ENCODE data around the gene ZC3H12A. TPM values are rescaled to one million over a fixed set of nuclear protein-coding genes. Genes with fewer than 3 reads are reported as not detected.
A peak's percentile ranks its signal among the peaks of the same experiment; 100 is the strongest.

Gene ZC3H12A
- 4.2 TPM for total RNA-seq
- polyA plus RNA-seq: 10.9 TPM

DNA sequence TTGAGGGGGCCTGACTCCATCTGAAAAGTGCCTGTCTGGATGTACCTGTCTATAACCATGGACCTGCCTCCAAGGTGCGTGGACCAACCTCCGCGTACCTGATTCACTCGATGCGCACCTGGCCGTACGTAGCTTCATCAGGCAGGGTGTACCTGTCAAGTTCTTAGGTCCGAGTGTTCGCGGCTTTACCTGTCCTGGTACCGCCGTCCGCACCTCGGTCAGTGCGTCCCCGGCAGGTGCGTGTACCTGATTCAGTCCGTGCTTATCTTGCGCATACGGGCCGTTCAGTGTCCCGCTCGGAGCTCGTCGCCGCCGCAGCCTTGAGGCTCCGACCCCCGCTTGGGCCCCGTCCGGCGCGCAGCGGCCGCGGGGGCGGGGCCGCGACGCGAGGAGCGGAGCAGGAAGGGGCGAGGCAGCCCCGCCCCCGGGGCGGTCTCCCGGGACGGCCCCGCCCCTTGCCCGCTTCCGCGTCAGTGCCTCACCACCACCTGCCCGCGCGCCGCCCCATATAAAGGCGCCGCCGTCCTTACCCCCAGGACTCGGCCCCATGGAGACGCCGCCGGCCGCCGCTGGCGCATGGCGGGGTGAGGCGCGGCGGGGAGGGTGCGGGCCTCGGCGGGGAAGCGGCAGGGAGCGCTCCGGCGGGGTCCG lies at the start of gene ZC3H12A:
ZC3H12A (plus strand) TSS at position 535 of the 651 bp plus-strand sequence. CDS start 917 bp downstream, outside the sequence.
- H3K4me3 ChIP-seq (ENCODE audit: low read depth, low read length): peak within 1 kb of the TSS; percentile 77
- no peaks in the 10 kb centered on the region for H3K36me3 ChIP-seq (ENCODE audit: insufficient read depth)
- peak; percentile 47 for DNase-seq (ENCODE audit: extremely low spot score)
- WGBS: under 1% methylated on average over 78 of the region's 78 CpGs
- H3K27ac ChIP-seq (ENCODE audit: low read depth): peak within 1 kb of the TSS; percentile 90
- H3K4me1 ChIP-seq (ENCODE audit: insufficient read depth): no peaks in the 10 kb centered on the region

DNA sequence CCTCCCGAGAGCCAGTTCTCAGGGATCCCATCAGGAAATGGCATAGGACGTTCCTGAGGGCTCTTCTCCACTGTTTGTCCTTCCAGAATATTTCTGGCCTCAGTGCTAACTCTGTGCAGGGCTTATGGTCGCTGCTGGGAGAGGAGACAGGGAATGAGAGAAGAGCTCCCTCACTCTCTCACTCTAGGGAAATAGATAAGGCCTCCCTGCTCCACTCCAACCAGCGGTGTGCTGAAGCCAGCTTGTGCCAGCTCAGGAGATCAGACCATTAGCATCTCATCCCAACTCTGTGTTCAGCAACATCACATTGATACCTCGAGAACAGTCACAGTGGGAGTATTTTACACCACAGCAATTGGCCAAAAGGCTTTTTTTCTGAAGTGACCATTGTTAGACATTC lies 49.2 kb upstream of the ZC3H12A start:
- no peak overlapping the region for H3K27ac ChIP-seq (ENCODE audit: low read depth)
- no peaks in the 10 kb centered on the region for H3K36me3 ChIP-seq (ENCODE audit: insufficient read depth)
- H3K4me1 ChIP-seq (ENCODE audit: insufficient read depth): no peaks in the 10 kb centered on the region
- H3K4me3 ChIP-seq (ENCODE audit: low read depth, low read length): no peak overlapping the region
- WGBS: 43% methylated on average over 5 of the region's 5 CpGs
- DNase-seq (ENCODE audit: extremely low spot score): no peak

DNA sequence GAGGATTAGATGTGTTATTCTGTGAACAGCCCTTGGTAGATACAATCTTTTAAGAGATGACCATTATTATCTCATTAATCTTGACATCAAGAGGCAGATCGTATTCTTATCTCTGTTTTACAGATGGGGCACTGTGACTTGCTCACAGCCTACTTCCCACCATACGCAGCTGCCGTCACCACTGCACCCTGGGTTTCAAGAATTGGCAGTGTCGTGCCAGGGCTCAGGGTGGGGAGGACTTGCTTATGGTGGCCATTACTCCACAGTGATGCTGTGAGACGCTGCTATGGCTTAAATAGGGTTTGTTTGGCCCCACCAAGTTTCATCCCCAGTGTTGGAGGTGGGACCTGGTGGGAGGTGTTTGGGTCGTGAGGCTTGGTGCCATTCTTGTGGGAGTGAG lies 45.4 kb upstream of the ZC3H12A start:
- Histone ChIP-seq H3K36me3 (ENCODE audit: insufficient read depth) (no peaks in the 10 kb centered on the region), H3K4me1 (ENCODE audit: insufficient read depth) (no peaks in the 10 kb centered on the region), H3K27ac (ENCODE audit: low read depth) (no peak overlapping the region), H3K4me3 (ENCODE audit: low read depth, low read length) (no peak overlapping the region)
- DNase-seq (ENCODE audit: extremely low spot score): no peak
- 48% methylated on average over 6 of the region's 6 CpGs for WGBS

DNA sequence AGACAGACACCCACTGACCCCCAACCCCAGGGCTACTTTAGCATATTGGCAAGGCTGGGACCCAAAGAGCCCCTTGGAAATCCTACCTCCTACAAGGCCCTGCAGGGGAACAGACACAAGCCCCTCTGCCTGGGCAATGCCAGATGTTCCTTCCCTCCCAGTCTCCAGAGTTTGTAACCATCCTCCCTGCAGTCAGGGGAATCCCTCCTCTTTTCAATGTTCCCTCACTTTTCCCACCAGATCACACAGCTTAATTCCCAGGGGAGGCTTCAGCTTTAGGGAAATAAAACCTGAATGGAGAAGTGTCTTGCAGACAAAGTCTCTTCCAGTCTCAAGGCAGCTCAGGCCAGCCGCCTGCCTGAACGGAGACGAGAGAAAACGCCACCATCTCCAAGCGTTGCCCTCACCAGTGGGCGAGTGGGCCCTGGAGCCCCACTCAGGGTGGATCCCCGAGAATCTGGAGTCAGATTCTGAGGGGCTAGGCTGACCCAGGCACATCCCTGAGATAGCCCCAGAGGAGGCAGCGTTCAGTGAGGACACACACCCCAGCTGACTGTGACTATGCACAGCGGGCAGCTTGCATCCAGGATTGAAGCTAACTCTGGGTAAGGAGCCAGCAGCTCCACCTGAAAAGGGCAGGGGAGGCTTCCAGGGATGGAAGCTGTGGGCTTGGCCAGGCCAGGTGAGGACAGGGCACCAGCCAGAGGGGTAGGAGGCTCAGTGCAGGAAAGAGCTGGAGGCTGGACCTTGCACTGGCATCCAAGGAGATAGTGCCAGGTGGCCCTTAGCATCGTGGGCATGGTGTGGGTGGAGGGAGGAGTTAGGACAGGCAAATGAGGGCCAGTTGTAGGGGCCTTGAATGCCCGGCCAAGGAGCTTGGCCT lies 44.0 kb upstream of the ZC3H12A start:
- no peaks in the 10 kb centered on the region for H3K36me3 ChIP-seq (ENCODE audit: insufficient read depth)
- H3K4me3 ChIP-seq (ENCODE audit: low read depth, low read length): no peak overlapping the region
- no peaks in the 10 kb centered on the region for H3K4me1 ChIP-seq (ENCODE audit: insufficient read depth)
- whole genome bisulfite sequencing: 69% methylated on average over 11 of the region's 11 CpGs
- no peak for DNase-seq (ENCODE audit: extremely low spot score)
- H3K27ac ChIP-seq (ENCODE audit: low read depth): no peak overlapping the region

DNA sequence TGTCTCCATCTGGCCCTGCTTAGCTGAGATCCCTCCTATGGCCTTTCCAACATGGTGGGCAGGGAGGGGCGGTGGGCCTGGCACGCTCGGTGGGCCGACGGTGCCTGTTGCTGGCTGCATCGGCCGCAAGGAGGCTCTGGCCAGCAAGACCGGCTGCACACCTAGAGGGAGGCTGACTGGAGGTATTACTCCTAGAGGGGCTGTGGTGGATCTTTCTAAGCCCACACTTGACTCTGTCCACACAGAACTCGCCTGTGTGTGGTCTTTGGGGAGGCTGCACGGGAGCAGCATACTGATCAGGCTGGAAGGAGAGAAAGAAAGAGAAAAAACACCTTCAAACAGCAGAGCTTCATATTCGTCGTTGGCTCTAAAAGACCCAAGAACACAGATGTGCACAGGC lies 41.7 kb upstream of the ZC3H12A start:
- Histone ChIP-seq H3K4me3 (ENCODE audit: low read depth, low read length) (no peak overlapping the region), H3K4me1 (ENCODE audit: insufficient read depth) (no peaks in the 10 kb centered on the region), H3K36me3 (ENCODE audit: insufficient read depth) (no peaks in the 10 kb centered on the region), H3K27ac (ENCODE audit: low read depth) (no peak overlapping the region)
- DNase-seq (ENCODE audit: extremely low spot score): no peak
- WGBS: 59% methylated on average over 12 of the region's 12 CpGs

DNA sequence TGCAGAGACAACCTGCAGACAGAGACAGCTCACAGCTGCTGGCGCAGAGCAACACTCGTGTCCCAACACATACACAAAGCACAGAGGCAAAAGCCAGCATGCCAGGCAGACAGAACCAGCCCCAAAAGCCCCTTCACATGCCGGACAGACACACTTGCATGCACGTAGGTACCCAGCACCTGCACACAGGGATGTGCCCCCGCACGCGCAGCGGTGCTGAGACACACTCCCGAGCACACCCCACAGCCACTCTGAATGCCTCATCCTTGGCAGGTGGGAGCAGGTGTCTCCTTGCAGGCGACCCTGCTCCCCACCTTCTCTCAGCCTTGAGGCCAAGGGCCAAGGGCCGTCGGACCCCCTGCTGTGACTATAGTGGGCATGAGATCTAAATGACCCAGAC lies 41.2 kb upstream of the ZC3H12A start:
- Histone ChIP-seq H3K27ac (ENCODE audit: low read depth) (no peak overlapping the region), H3K4me1 (ENCODE audit: insufficient read depth) (no peaks in the 10 kb centered on the region), H3K36me3 (ENCODE audit: insufficient read depth) (no peaks in the 10 kb centered on the region), H3K4me3 (ENCODE audit: low read depth, low read length) (no peak overlapping the region)
- WGBS: 77% methylated on average over 12 of the region's 12 CpGs
- no peak for DNase-seq (ENCODE audit: extremely low spot score)

DNA sequence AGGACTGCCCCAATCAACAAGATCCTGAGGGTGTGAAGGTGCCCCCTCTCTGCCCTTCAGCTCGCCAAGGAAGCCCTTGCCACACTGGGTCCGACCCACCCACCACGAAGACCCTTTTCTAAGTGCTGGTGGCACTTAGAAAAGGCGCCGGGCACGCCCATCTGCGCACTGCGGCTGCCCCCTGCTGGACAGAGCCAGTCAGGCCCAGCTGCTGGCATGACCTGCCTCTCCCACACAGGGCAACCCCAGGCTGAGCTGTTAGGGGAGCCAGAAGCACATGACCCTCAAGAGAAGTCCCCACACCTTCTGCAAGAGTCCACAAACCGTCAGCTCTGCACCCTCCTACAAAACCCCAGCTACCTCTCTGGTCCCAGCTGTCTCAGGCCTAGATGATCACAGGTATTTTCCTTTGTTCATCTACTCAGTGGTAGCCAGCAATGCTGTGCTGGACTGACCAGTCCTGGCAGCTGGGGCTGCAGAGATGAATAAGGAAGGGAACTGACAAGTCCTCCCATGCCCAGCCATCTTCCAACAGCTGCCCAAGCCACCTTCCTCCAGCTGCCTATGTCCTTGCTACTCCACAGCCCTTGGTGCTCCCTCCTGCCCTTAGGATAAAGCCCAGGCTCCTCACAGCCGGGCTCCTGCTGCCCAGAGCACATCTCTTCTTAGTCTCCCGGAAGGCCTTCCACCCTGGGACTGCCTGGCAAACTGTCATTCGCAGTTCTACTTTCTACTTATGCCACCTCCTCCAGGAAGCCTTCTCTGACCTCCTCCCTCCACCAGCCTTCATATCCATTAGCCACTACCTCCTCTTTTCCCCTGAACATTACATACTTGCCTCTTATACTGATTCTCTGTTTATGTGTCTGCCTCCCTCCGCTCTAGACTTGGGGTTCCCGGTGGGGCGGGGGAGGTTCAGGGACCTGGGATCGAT lies 39.8 kb upstream of the ZC3H12A start:
- DNase-seq (ENCODE audit: extremely low spot score): no peak
- Histone ChIP-seq H3K4me3 (ENCODE audit: low read depth, low read length) (no peak overlapping the region), H3K4me1 (ENCODE audit: insufficient read depth) (no peaks in the 10 kb centered on the region), H3K36me3 (ENCODE audit: insufficient read depth) (no peaks in the 10 kb centered on the region), H3K27ac (ENCODE audit: low read depth) (no peak overlapping the region)
- 29% methylated on average over 16 of the region's 16 CpGs for WGBS

DNA sequence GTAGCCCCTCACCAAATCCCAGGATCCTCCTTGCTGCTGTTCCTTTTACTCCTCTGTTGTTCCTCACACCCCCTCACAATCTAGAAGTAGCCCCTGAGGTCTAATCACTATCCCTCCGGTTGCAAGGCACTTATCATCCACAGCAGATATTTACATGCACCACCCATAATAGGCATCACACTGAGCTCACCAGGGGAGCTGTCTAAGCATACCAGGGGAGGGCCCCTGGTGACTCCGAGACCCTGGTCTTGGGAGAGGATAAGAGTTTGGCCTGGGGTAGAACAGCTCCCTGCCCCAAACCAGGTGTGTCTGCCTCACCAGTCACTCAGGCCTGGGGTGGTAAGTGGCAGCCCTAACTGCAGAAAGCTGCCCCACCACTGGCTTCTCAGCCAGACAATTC lies 37.3 kb upstream of the ZC3H12A start:
- no peaks in the 10 kb centered on the region for H3K4me1 ChIP-seq (ENCODE audit: insufficient read depth)
- no peak for DNase-seq (ENCODE audit: extremely low spot score)
- H3K27ac ChIP-seq (ENCODE audit: low read depth): no peak overlapping the region
- 45% methylated on average over 2 of the region's 2 CpGs for WGBS
- no peaks in the 10 kb centered on the region for H3K36me3 ChIP-seq (ENCODE audit: insufficient read depth)
- no peak overlapping the region for H3K4me3 ChIP-seq (ENCODE audit: low read depth, low read length)

DNA sequence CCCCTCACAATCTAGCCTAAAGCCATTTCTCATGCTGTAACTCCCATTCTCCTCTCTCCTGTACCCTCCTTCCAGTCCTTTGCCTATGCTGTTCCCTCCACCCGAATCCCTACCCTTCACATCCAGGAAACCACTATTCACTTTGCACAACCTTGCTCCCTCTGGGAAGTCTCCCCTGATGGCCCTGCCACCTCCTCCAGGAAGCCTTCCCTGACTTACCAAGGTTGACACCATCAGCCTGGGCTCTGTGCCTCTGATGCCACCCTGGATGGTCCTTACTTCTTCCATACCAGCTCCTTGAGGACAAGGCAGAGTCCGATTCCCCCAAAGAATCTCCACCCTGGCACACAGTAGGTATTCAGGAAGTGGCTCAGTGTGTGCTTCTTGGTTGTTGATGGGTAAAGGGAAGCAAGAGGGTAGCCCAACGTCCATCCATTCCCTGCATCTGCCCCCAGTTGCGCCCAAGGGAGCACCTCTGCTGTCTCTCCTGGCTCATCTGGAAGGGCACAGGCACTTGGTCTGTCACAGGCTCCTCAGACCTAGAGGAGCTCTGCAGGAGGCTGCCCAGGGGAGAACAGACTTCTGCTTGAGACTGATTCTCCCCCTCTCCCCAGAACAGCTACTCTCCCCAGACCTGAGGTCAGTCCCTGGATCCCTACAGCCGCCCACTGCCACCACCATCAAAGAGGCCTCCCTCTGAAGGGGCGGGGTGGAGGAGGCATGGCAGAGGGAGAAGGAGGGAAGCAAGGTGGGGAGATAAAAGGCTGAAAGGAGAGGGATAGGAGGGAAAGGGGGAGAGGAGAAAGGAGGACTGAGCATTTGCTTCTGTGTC lies 36.1 kb upstream of the ZC3H12A start:
- H3K36me3 ChIP-seq (ENCODE audit: insufficient read depth): no peaks in the 10 kb centered on the region
- WGBS: 56% methylated on average over 6 of the region's 6 CpGs
- no peak overlapping the region for H3K27ac ChIP-seq (ENCODE audit: low read depth)
- H3K4me3 ChIP-seq (ENCODE audit: low read depth, low read length): no peak overlapping the region
- DNase-seq (ENCODE audit: extremely low spot score): no peak
- no peaks in the 10 kb centered on the region for H3K4me1 ChIP-seq (ENCODE audit: insufficient read depth)

DNA sequence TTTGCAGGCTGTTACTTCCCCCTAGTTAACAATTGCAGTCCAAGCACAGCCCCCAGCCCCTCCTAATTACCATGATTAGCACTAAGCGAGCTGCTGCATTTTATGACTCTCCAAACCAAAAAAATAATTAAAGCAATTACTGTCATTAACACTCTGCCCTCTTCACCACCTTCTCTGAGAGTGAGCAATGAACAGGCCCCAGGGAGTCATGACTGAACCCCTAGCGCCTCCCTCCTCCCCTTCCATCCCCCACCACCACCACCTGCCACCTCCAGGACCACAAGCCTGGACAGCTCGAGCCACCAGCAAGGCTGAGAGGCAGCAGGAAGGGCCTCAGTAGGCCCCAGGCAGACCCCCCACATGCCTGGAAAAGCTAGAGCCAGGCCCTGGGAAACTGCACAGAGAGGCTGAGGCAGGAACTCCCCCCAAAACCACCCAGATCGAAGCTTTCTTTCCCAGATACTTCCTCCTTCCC lies 35.5 kb upstream of the ZC3H12A start:
- 32% methylated on average over 4 of the region's 4 CpGs for WGBS

DNA sequence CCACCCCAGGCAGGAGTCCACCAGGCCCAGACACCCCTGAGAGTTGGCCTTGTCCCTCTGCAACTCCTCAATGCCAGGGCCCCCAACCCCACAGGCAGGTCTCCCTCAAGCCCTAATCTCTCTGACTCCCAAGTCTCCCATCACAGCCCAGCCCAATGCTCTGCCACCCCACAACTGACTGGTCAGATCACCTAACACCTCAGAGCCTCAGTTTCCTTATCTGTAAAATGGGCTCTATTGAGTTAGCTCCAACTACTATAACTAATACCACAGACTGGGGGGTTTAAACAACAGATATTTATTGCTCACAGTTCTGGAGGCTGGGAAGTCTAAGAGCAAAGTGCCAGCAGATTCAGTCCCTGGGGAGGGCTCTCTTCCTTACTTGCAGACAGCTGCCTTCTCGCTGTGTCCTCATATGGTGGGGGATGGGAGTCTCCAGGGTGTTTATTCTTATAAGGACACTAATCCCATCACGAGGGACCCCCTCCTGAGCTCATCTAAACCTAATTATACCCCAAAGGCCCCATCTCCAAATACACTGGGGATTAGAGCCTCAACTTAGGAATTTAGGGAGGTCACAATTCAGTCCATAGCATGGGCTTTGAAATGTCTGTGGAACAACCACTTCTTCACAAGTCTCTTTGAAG lies 34.9 kb upstream of the ZC3H12A start:
- H3K4me3 ChIP-seq (ENCODE audit: low read depth, low read length): no peak overlapping the region
- H3K27ac ChIP-seq (ENCODE audit: low read depth): no peak overlapping the region
- WGBS: 32% methylated on average over 2 of the region's 2 CpGs

More for the DNA sequence above, 35.5 kb upstream of the ZC3H12A start:
- no peaks in the 10 kb centered on the region for H3K4me1 ChIP-seq (ENCODE audit: insufficient read depth)
- H3K36me3 ChIP-seq (ENCODE audit: insufficient read depth): no peaks in the 10 kb centered on the region
- H3K27ac ChIP-seq (ENCODE audit: low read depth): no peak overlapping the region
- no peak overlapping the region for H3K4me3 ChIP-seq (ENCODE audit: low read depth, low read length)
- no peak for DNase-seq (ENCODE audit: extremely low spot score)

DNA sequence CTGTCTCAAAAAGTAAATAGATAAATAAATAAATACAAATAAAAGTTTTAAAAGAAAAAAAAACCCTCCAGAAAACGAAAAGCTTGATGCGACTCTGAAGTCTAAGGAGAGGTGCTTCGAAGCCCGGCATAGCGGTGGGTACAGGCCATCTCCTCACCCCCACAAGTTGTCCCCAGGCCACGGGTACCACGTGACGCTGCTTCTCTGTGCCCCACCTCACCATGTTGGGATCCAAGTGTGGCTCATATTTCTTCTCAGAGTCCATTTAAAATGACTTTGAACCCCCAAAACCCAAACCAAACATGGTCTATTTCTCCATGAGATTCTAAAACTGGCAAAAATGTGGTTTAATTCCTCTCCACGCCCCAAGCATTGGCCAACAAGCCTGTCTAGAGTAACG lies 32.9 kb upstream of the ZC3H12A start:
- H3K27ac ChIP-seq (ENCODE audit: low read depth): no peak overlapping the region
- H3K4me1 ChIP-seq (ENCODE audit: insufficient read depth): no peaks in the 10 kb centered on the region
- WGBS: 80% methylated on average over 10 of the region's 10 CpGs
- DNase-seq (ENCODE audit: extremely low spot score): no peak
- H3K4me3 ChIP-seq (ENCODE audit: low read depth, low read length): no peak overlapping the region
- H3K36me3 ChIP-seq (ENCODE audit: insufficient read depth): no peaks in the 10 kb centered on the region

More for the DNA sequence above, 34.9 kb upstream of the ZC3H12A start:
- no peaks in the 10 kb centered on the region for H3K36me3 ChIP-seq (ENCODE audit: insufficient read depth)
- no peak for DNase-seq (ENCODE audit: extremely low spot score)
- no peaks in the 10 kb centered on the region for H3K4me1 ChIP-seq (ENCODE audit: insufficient read depth)

Data from urinary bladder (tissue), 4 donors.